ENCODE results near the gene TANK.

TANK gene

GRCh38 chr2:161146996-161147395 lies 13.2 kb upstream of the TANK start:
- Mint-ChIP-seq H3K27me3 (no peaks in the 10 kb centered on the region), H3K36me3 (peaks cover 53% of the 10 kb centered on the region)

GRCh38 chr2:161147856-161148255 lies 12.4 kb upstream of the TANK start:
- Mint-ChIP-seq H3K4me1 (peaks cover 46% of the 10 kb centered on the region), H3K27me3 (no peaks in the 10 kb centered on the region), H3K36me3 (peaks cover 57% of the 10 kb centered on the region), H3K9me3 (peaks cover 28% of the 10 kb centered on the region), H3K4me3 (no peak overlapping the region), H3K27ac (peak overlapping the region; percentile 67)

More at GRCh38 chr2:161146996-161147395, 13.2 kb upstream of the TANK start:
- H3K4me3 Mint-ChIP-seq, result no peak overlapping the region
- peaks cover 55% of the 10 kb centered on the region for H3K4me1 Mint-ChIP-seq
- H3K9me3 Mint-ChIP-seq, result peaks cover 25% of the 10 kb centered on the region
- no peak overlapping the region for H3K27ac Mint-ChIP-seq

GRCh38 chr2:161150704-161151103 lies 9.5 kb upstream of the TANK start:
- Mint-ChIP-seq H3K9me3 (peaks cover 20% of the 10 kb centered on the region), H3K4me1 (peaks cover 28% of the 10 kb centered on the region), H3K27ac (no peak overlapping the region), H3K36me3 (peaks cover 53% of the 10 kb centered on the region), H3K27me3 (no peaks in the 10 kb centered on the region), H3K4me3 (no peak overlapping the region)

GRCh38 chr2:161152302-161152701 lies 7.9 kb upstream of the TANK start:
- Mint-ChIP-seq H3K36me3 (peaks cover 54% of the 10 kb centered on the region), H3K27me3 (no peaks in the 10 kb centered on the region), H3K4me3 (no peak overlapping the region), H3K4me1 (peaks cover 26% of the 10 kb centered on the region), H3K9me3 (peaks cover 18% of the 10 kb centered on the region), H3K27ac (no peak overlapping the region)

GRCh38 chr2:161158882-161159281 lies 1.3 kb upstream of the TANK start:
- Mint-ChIP-seq H3K4me1 (peaks cover 53% of the 10 kb centered on the region), H3K27ac (peak overlapping the region; percentile 65), H3K27me3 (no peaks in the 10 kb centered on the region), H3K4me3 (peak overlapping the region; percentile 57), H3K9me3 (no peaks in the 10 kb centered on the region), H3K36me3 (peaks cover 20% of the 10 kb centered on the region)

GRCh38 chr2:161159456-161160225 lies 587 bp upstream of the TANK start:
- peaks cover 51% of the 10 kb centered on the region for H3K4me1 Mint-ChIP-seq
- H3K4me3 Mint-ChIP-seq, result peak overlapping the region; percentile 98
- no peaks in the 10 kb centered on the region for H3K9me3 Mint-ChIP-seq
- peaks cover 18% of the 10 kb centered on the region for H3K36me3 Mint-ChIP-seq
- peak overlapping the region; percentile 98 for H3K27ac Mint-ChIP-seq
- no peaks in the 10 kb centered on the region for H3K27me3 Mint-ChIP-seq

GRCh38 chr2:161161074-161161706 lies 962 bp downstream of the TANK start:
- Mint-ChIP-seq H3K27me3 (no peaks in the 10 kb centered on the region), H3K4me1 (peaks cover 58% of the 10 kb centered on the region), H3K36me3 (peaks cover 23% of the 10 kb centered on the region), H3K9me3 (no peaks in the 10 kb centered on the region), H3K4me3 (peak overlapping the region; percentile 98), H3K27ac (peak overlapping the region; percentile 98)

GRCh38 chr2:161163440-161163839 lies 3.2 kb downstream of the TANK start:
- H3K27me3 Mint-ChIP-seq, result no peaks in the 10 kb centered on the region
- H3K9me3 Mint-ChIP-seq, result no peaks in the 10 kb centered on the region
- peak overlapping the region; percentile 72 for H3K4me3 Mint-ChIP-seq
- H3K36me3 Mint-ChIP-seq, result peaks cover 23% of the 10 kb centered on the region
- H3K27ac Mint-ChIP-seq, result no peak overlapping the region
- H3K4me1 Mint-ChIP-seq, result peaks cover 74% of the 10 kb centered on the region

GRCh38 chr2:161164161-161164560 lies 3.9 kb downstream of the TANK start:
- Mint-ChIP-seq H3K4me1 (peaks cover 80% of the 10 kb centered on the region), H3K27me3 (no peaks in the 10 kb centered on the region), H3K36me3 (peaks cover 23% of the 10 kb centered on the region)

GRCh38 chr2:161165266-161165665 lies 5.0 kb downstream of the TANK start:
- peaks cover 85% of the 10 kb centered on the region for H3K4me1 Mint-ChIP-seq
- no peak overlapping the region for H3K4me3 Mint-ChIP-seq
- H3K27me3 Mint-ChIP-seq, result no peaks in the 10 kb centered on the region
- H3K27ac Mint-ChIP-seq, result peak overlapping the region; percentile 51
- H3K36me3 Mint-ChIP-seq, result peaks cover 24% of the 10 kb centered on the region
- H3K9me3 Mint-ChIP-seq, result no peaks in the 10 kb centered on the region

More at GRCh38 chr2:161164161-161164560, 3.9 kb downstream of the TANK start:
- H3K9me3 Mint-ChIP-seq, result no peaks in the 10 kb centered on the region
- no peak overlapping the region for H3K27ac Mint-ChIP-seq
- H3K4me3 Mint-ChIP-seq, result peak overlapping the region; percentile 5

GRCh38 chr2:161165811-161166210 lies 5.6 kb downstream of the TANK start:
- no peaks in the 10 kb centered on the region for H3K27me3 Mint-ChIP-seq
- peak overlapping the region; percentile 70 for H3K27ac Mint-ChIP-seq
- H3K9me3 Mint-ChIP-seq, result no peaks in the 10 kb centered on the region
- H3K36me3 Mint-ChIP-seq, result peaks cover 26% of the 10 kb centered on the region
- H3K4me1 Mint-ChIP-seq, result peaks cover 90% of the 10 kb centered on the region
- peak overlapping the region; percentile 42 for H3K4me3 Mint-ChIP-seq

GRCh38 chr2:161166538-161167409 lies 6.5 kb downstream of the TANK start:
- Mint-ChIP-seq H3K27ac (peak overlapping the region; percentile 84), H3K4me1 (peaks cover 90% of the 10 kb centered on the region), H3K9me3 (no peaks in the 10 kb centered on the region), H3K27me3 (no peaks in the 10 kb centered on the region), H3K36me3 (peaks cover 28% of the 10 kb centered on the region), H3K4me3 (peak overlapping the region; percentile 69)

GRCh38 chr2:161169335-161169734 lies 9.1 kb downstream of the TANK start:
- Mint-ChIP-seq H3K4me1 (peaks cover 89% of the 10 kb centered on the region), H3K9me3 (no peaks in the 10 kb centered on the region), H3K27ac (no peak overlapping the region), H3K4me3 (no peak overlapping the region), H3K27me3 (no peaks in the 10 kb centered on the region), H3K36me3 (peaks cover 37% of the 10 kb centered on the region)

GRCh38 chr2:161170377-161170776 lies 10.1 kb downstream of the TANK start:
- no peak overlapping the region for H3K4me3 Mint-ChIP-seq
- no peaks in the 10 kb centered on the region for H3K27me3 Mint-ChIP-seq
- peaks cover 89% of the 10 kb centered on the region for H3K4me1 Mint-ChIP-seq
- H3K9me3 Mint-ChIP-seq, result no peaks in the 10 kb centered on the region
- no peak overlapping the region for H3K27ac Mint-ChIP-seq
- H3K36me3 Mint-ChIP-seq, result peaks cover 39% of the 10 kb centered on the region

All from activated naive CD4-positive, alpha-beta T cell treated with anti-CD3 and anti-CD28 coated beads, Interleukin-2, amount 50 U/mL, for 24 hours (primary cell).